ENCODE results near the gene SCD. TPM values are rescaled to one million over a fixed set of nuclear protein-coding genes. Genes with fewer than 3 reads are reported as not detected.

The SCD gene
- total and polyA plus RNA-seq, 2 of the 13 experiments (the other 11 are each of a cell fraction or from before 2014, with no cell fraction given) = 492 to 512 TPM

DNA sequence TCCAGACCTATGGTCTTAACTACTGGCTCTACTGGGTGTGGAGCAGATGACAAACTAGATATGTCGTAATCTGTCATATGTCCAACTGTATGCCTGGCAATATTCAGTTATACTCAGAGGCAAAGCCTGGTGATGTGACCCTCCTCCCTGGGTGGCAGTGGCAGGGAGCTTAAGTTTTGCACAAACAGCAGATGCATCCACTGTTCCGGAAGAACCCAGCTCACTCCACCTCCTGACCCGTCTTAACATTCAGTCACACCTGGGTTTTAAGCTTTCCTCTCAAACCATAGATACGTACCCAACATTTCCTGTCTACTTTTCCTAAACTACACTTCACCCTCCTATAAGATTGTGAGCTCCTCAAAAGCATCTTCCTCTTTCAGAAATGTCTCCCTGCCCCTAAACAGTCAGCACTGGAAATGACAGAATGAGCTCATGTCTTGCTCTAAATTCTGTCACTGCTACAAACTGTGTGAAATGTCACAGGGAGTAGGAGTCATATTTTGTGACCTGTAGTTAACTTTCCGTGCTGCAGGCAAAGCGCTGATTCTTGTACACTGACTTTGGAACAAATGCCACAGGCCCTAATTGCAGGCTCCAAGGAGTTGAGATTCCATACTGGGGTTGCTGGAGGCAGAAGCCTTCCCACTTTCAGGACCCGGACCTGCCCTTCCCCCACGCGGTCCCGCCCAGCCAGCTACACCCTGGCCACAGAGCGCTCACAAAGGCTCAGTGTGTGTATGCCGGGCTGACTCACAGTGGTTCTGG is 23.9 kb downstream of the SCD start (continued):
- TF ChIP-seq ZNF143 (CRISPR knock-in tag; IDR thresholded peaks at IDR 0.05) = no peak
- TF ChIP-seq JUND (CRISPR knock-in tag; IDR thresholded peaks at IDR 0.05) = peak; percentile 82; the same call in 1 of the 2 replicates
- TF ChIP-seq RBM22 (optimal IDR thresholded peaks at IDR 0.05; ENCODE audit: low read length) = no peak
- TF ChIP-seq SNAPC2 (CRISPR knock-in tag; IDR thresholded peaks at IDR 0.05) = no peak
- peak; percentile 90 for TF ChIP-seq BRD4 (CRISPR knock-in tag; IDR thresholded peaks at IDR 0.05)
- no peak for TF ChIP-seq SSRP1 (CRISPR knock-in tag; IDR thresholded peaks at IDR 0.05)
- TF ChIP-seq ZNF570 (CRISPR knock-in tag; IDR thresholded peaks at IDR 0.05; ENCODE audit: borderline replicate concordance) = no peak
- TF ChIP-seq, protein P1, sequence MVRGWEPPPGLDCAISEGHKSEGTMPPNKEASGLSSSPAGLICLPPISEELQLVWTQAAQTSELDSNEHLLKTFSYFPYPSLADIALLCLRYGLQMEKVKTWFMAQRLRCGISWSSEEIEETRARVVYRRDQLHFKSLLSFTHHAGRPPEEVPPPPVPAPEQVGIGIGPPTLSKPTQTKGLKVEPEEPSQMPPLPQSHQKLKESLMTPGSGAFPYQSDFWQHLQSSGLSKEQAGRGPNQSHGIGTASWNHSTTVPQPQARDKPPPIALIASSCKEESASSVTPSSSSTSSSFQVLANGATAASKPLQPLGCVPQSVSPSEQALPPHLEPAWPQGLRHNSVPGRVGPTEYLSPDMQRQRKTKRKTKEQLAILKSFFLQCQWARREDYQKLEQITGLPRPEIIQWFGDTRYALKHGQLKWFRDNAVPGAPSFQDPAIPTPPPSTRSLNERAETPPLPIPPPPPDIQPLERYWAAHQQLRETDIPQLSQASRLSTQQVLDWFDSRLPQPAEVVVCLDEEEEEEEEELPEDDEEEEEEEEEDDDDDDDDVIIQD (CRISPR knock-in tag; IDR thresholded peaks at IDR 0.05; ENCODE audit: low read depth) = peak; percentile 9; the same call in 1 of the 2 replicates
- TF ChIP-seq HNRNPH1 (optimal IDR thresholded peaks at IDR 0.05; ENCODE audit: low read depth, low read length) = no peak
- TF ChIP-seq ZNF609 (CRISPR knock-in tag; IDR thresholded peaks at IDR 0.05; ENCODE audit: borderline replicate concordance) = no peak
- TF ChIP-seq ZBTB7A (CRISPR knock-in tag; IDR thresholded peaks at IDR 0.05) = no peak
- TF ChIP-seq ZNF329 (CRISPR knock-in tag; IDR thresholded peaks at IDR 0.05; ENCODE audit: low read depth) = no peak
- TF ChIP-seq KDM3A (CRISPR knock-in tag; IDR thresholded peaks at IDR 0.05; ENCODE audit: low read depth) = 0 out of 2 replicates have a peak, but pooled peaks have one; percentile 32
- no peak for TF ChIP-seq ZNF512 (CRISPR knock-in tag; IDR thresholded peaks at IDR 0.05)
- TF ChIP-seq TP53 (CRISPR knock-in tag; conservative IDR thresholded peaks at IDR 0.05) = no peak
- 0 out of 2 replicates have a peak, but pooled peaks have one; percentile 40 for TF ChIP-seq ZNF792 (CRISPR knock-in tag; IDR thresholded peaks at IDR 0.05)
- no peak for TF ChIP-seq ZNF577 (CRISPR knock-in tag; IDR thresholded peaks at IDR 0.05; ENCODE audit: borderline replicate concordance, low read depth)
- no peak for TF ChIP-seq ZBTB21 (CRISPR knock-in tag; IDR thresholded peaks at IDR 0.05)
- TF ChIP-seq ZNF343 (CRISPR knock-in tag; IDR thresholded peaks at IDR 0.05) = no peak
- TF ChIP-seq ZBTB33 (CRISPR knock-in tag; IDR thresholded peaks at IDR 0.05) = no peak
- TF ChIP-seq SNAI1 (CRISPR knock-in tag; IDR thresholded peaks at IDR 0.05; ENCODE audit: borderline replicate concordance) = no peak
